GM19025 (cell line): ENCODE results near the gene DPP9.
"Not testable (repeated sequence)": the region's sequence is repeated elsewhere in the genome, so short reads cannot be mapped to it uniquely, and the experiment has no call there.

Source experiments
- ATAC-seq: cut with Tn5 transposase; IDR thresholded peaks from one replicate; pipeline ENCODE4 v1.9.1; 2021; ENCODE audit warnings: mild to moderate bottlenecking, low read depth, moderate library complexity; ENCODE audit not compliant: unreplicated experiment

The DPP9 gene

DNA sequence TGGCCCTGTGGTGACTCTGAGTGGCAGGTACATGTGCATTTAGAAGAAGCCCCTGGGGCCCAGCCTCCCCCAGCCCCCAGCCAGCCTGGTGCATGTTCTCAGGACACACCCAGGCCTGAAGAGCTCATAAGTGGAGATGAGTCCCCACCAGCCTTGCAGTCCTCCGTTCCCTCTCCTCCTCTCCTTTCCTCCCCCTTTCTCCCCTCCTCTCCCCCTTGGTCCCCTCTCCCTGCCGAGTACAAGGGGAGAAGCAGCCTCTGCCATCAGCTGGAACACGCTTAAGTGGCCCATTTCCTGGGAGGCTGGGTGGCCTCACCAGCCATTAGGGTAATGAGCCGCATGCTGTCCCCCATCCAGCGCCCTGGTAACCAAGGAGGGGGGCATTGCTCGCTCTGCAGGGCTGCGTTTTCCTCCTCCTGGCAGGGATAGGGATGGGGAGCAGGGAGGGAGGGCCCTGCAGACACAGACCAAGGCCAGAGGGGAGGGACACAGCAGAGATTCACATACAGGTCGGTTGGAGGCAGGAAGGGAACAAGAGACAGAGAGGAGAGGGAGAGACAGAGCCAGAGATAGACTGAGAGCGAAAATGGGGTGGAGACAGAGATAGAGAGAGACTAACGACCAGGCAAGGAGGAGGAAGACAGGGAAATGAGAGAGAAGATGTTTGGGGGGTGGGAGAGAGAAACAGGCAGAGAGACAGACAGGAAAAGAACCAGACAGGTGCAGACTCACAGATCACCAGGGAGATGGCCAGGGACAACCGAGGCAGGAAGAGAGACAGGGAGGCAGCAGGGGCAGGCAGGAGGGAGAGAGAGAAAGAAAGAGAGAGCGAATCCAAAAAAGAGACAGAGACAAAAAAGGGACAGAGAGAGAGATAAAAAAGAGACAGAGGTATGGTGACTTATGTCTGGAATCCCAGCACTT lies 19.3 kb upstream of the DPP9 start:
- no peak for ATAC-seq

DNA sequence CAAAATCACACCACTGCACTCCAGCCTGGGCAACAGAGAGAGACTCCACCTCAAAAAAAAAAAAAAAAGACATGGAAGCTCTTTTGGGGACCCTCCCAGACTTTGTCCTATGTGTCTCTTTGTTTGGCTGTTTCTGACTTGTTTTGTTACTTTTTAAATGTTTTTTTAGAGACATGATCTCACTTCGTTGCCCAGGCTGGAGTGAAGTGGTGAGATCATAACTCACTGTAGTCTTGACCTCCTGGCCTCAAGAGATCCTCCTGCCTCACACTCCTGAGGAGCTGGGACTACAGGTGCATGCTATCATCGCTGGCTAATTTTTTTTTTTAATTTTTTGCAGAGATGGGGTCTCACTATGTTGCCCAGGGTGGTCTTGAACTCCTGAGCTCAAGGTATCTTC lies 16.4 kb upstream of the DPP9 start:
- no peak for ATAC-seq

DNA sequence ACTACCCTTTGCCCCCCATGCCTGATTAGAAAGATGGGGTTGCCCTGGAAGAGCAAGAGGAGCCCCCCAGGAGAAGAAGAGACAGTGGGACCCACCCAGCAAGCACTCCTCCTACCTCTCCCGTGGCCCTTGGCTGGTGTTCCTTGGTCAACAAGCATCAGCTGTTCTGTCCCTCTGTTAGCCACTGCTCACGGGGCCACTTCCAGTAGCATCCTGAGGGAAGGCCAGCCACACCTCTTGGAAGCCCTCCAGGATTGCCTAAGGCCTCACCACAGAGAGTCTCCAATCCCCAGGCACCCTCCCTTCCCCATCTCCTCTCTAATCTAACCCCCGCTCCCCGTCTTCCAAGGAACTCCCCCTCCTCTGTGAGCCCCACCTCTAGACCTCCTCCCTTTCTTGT lies 15.1 kb upstream of the DPP9 start:
- ATAC-seq = no peak

DNA sequence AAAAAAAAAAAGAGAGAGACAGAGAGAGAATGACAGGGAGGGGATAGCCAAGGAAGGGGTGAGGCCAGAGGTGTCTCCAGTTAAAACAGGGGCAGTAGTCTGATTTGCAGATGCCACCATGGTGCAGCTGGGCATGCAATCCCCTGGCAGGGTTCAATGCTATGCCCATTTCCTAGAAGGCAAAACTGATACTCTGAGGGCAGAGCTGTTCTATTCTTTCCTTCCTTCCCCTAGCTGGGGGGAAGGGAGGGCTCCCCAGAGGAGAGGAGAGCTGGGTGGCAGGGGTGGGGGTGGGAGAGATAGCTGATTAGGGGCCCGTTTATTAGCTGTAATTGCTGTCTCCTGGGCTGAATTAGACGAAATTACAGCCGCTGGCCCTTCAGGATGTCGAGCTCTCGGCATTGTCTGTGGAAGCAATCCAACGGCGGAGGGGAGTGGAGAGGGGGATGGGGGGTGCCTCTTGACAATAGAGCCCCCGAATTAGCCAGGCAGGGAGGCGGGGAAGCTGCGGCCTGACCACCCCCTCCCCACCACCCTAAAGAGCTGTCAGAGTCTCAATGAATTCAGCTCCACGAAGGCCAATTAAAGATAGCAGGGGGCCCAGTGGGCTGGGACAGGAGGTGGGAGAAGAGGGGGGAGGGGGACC lies 14.4 kb upstream of the DPP9 start:
- ATAC-seq = no peak

DNA sequence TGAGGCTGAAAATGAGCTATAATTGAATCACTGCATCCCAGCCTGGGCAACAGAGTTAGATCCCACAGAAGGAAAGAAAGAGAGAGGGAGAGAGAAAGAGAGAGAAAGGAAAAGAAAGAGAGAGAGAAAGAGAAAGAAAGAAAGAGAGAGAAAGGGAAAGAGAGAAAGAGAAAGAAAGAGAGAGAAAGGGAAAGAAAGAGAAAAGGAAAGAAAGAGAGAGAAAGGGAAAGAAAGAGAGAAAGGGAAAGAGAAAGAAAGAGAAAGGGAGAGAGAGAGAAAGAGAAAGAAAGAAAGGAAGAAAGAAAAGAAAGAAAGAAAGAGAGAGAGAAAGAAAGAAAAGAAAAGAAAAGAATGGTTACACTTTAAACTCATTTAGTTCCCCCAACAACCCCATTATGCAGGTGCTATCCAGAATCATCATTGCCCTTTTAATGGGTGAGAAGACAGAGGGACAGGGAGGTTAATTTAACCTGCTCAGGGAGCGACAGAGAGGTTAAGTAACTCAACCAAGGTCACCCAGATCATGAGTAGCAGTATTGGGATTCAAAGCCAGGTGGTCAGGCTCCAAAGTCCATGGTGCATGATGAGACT lies 10.2 kb upstream of the DPP9 start:
- no peak for ATAC-seq

DNA sequence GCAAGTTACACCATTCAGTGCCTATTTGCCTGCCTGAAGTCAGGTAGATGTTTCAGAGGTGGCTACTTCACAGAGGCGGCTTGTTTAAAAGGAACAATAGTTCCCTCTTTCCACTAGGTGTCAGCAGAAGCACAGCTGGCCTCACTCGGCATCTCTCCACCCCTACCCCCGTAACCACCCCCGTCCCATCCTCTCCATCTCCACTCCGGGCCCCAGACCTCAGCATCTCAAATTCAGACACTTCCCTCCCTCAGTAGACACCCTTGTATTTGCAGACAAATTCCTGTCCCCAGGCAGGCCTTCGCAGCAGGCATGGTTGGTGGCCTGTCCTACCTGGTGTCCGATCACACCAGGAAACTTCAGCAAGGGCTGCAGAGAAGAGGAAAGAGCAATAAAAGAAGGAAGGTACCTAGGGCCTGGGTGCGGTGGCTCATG lies 9.1 kb upstream of the DPP9 start:
- ATAC-seq = no peak

DNA sequence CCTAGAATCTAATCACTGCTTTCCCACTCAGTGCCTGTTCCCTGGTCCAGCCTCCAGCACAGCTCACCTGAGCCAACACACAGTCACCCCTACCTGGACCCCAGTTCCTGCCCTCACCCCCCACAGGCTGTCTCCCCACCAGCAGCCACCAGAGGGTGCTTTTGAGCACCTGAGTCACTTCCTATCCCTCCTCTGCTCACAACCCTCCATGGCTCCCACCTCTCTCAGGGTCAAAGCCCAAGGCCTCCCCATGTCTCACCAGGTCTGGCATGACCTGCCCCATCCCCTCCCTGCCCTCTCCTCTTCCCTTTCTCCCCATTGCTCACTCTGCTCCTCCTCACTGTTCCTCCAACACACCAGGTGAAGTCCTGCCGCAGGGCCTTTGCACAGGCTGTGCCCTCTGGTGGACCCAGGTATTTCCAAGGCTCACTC lies 7.1 kb upstream of the DPP9 start:
- ATAC-seq = no peak

DNA sequence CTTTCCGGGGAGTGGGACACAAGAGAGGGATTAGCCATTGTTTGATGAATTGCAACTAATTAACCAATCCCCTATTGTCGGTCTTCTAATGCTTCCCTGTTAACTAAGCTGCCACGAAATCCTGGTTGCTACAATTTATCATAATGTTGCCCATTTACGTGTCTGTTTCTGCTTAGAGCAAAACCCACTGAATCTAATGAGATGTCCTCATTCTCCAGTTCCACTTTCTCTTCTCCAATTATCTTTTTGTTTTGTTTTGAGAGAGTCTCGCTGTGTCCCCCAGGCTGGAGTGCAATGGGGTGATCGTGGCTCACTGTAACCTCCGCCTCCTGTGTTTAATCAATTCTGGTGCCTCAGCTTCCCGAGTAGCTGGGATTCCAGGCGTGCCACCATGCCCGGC lies 5.2 kb upstream of the DPP9 start:
- ATAC-seq = no peak

DNA sequence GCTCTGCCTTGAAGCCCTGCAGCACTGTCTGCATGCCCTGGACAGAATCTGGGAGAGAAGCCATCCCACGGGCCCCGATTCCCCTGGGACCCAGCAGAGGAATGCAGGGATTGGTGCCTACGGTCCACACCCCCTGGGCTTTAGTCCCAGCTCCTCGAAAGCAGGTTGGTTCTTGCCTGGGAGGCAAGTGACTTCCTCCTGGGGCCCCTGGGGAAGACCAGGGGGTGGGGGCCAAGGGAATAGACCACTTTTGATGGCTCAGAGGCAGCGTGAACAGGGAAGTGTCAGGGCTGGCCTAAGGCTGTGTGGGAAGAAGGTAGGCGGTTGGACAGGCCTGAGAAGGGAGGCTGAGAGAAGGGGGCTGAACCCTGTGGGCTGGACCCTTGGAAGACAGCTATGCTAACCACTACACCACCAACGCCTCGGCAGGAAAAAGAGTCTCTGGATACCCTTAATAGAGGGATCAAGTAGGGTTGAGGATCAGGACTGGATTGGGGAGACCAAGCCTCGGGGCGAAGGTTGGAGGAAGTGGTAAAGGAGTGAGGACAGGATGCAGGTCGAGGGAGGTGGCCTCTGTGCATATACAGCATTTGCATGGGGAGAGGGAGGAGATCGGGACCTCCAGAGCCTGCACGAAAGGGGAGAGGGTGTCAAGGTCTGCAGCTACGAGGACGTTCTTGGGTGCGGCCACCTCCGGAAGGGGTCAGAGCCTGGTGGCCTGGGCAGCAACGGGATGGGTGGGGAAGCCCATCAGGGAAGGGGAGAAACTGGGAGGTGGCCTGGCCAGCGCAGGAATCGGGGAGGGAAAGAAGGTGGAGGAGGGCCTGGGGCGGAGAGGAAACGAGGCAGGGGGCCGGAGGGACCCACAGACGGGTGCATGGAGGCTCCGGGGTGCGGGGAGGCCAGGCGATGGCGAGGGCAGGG lies 709 bp downstream of the DPP9 start:
- no peak for ATAC-seq

DNA sequence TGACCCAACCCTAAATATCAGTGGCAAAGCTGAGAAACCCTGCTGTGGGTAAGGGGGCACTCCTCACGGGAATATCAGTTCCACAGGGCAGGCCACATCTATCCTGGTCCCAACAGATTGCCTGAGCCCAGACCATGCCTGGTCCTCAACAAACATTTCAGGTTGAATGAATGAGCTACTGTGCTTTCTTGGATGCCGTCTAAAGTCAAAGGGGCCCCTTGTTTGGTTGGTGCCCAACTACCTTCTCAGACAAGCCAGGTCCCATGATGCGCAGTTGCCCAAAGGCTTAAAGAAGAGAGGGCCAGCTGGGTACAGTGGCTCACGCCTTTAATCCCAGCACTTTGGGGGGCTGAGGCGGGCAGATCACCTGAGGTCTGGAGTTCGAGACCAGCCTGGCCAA lies 2.4 kb downstream of the DPP9 start:
- ATAC-seq = no peak

DNA sequence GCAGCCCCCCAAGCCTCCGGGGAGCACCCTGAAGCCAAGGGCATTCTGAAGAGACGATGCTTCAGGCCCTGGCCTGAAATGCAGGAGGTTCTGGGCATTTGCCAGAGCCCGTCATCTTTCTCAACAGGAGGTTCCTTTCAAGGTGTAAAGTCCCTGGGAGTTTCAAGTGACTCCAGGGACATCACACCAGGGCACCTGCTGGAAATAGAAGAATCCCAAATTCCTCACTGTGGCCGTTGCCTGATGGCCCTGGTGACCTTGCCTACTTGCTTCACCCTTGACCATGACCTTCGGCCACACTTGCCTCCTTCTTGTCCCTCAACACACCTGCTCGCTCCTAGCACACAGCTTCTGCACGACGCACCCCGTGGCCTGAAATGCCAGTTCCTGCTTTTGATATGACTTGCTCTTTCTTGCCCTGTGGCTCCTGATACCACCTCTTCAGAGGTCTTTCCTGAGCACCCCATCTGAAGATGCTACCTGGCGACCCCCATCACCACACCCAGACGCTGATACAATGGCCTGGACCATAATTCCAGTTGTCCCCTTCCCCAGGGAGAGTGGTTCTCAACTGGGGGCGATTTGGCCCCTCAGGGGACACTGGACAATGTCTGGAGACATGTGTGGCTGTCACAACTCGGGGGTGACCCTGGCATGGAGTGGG lies 3.5 kb downstream of the DPP9 start:
- ATAC-seq = no peak

DNA sequence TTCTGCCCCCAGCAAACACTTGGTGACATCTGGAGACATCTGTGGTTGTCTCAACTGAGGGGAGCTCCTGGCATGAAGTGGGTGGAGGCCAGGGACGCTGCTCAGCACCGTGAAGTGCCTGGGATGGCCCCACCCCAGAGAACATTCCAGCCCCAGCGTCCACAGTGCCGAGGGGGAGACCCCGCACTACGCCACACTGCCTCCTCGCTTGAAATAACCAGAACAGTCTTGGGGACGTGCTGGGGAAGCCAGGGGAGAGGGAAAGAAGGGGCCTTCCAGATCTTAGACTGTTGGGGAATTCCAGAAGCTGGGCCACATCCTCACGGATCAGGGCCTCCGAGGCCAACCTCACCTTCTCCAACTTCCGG lies 4.2 kb downstream of the DPP9 start:
- ATAC-seq = no peak

DNA sequence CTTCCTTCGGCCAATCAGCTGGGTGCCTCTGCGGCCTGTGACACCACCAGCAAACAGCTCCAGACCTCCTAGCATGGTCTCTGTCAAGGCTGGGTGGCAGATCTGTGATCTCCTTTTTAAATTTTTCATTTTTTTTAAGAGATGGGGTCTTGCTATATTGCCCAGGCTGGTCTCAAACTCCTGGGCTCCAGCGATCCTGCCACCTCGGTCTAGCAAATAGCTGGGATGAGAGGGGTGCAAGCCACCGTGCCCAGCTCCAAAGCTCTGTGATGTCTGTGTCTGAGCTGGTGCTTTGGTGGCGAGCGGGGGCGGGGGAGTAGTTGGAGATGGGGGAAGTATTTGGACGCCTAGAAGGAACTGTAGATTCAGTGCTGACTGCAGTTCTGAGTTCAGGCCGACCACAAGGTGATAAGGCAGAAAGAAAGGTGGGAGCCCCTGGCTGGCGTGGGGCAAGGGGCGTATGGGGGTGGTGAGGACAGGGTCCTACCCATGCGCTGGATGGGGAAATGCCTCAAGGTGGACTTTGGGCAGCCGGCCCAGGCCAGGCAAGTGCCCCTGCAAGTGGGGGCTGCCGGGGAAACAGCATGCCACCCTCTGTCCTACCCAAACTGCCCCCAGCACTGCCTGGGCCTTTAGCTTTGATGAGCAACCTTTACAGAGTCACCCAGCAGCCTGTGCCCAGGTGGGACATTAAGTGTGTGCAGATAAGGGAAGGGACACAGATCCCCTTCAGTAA lies 5.5 kb downstream of the DPP9 start:
- no peak for ATAC-seq

DNA sequence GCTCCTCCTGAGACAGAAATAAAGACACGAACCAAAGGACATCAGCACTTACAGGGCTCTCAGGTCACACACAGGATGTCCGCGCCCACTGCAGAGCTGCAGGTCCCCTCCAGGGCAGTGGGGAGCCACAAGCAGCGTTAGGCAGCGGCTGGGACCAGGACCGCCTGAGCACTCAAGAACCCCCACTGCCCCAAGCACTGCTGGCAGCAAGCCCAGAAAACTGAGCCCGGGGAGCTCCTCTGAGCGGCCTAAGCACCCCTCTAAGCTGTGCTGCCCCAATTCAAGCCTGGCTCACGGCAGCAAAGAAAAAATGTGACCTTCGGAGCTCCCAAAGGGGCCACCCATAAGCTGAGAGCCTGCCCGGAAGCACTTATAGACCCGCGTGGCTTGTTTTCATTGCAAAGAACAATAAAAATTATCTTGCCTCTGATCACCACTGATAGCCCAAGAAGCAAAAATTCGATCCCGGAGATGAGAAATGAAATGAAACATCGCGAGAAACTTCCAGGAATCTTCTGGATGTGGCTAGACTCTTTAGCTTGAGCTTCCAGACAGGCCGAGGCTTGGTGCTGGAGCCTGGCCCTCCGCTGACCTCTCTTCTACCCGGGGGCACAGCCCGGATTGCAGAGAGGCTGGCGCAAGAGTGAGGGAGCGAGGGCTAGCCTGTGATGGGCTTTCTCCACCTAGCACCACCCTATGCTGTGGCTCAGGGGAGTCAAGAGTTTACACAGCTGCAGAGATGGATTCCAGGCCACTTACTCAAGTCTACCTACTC lies 6.3 kb downstream of the DPP9 start:
- no peak for ATAC-seq

DNA sequence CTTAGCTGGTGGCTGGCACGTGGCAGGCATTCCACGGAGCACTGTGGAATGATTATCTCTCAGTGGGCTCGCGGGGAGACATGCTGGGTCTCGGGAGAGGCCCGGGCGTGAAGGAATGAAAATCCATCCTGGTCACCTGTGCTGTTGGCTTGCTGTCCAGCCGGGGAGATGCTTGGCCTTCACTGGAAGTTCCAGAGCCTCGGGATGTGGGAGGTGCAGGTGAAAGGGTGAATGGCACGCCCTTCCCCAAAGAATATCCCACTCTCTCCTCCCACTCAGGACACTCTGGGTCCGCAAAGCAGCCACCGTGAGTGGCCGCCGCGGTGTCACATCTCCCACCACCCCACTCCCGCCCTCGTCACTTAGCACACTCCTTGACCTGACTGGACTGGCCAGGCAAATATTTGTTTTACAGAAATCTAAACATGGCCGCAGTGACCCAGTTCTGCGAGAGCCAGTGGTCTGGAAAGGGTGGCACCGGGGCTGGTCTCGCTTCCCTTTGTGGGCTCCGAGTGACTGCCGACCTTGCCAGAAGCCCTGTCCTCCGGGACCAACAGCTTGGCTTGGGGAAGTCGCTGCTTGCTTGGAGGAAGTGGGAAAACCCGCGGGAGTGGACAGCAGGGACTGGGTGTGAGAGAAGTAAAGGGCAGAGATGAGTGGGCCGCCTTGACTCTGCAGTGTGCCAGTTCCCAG lies 8.0 kb downstream of the DPP9 start:
- no peak for ATAC-seq

DNA sequence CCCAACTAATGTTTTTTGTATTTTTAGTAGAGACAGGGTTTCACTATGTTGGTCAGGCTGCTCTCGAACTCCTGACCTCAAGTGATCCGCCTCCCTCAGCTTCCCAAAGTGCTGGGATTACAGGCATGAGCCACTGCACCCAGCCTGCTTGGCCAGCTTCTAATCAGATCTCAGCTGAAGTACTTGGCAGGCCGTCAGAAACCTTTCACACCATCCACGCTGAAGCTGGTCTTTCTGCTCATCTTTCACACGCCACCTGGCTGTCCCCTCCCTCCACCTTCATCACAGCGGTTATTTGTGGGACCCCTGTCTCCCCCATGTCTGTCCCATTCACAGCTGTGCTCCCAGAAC lies 8.5 kb downstream of the DPP9 start:
- ATAC-seq = not testable (repeated sequence)

DNA sequence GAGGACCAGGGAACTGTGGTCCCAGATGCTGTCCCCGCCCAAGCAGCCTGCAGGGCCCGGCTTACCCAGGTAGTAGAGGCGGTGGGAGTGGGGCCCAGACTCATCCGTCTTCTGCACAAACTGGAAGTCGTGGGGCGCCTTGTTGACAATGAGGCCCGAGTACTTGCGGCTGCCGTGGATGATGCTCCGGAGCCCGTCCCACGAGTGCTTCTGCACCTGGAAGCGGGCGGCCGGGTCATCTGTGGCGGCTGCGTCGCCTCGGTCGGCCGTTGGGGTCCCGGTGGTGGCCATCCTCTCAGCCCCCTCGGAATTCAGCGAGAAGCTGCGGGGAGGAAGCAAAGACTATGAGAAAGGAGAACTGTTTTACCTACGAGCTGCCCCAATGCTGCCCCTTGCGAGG lies 9.6 kb downstream of the DPP9 start:
- no peak for ATAC-seq

DNA sequence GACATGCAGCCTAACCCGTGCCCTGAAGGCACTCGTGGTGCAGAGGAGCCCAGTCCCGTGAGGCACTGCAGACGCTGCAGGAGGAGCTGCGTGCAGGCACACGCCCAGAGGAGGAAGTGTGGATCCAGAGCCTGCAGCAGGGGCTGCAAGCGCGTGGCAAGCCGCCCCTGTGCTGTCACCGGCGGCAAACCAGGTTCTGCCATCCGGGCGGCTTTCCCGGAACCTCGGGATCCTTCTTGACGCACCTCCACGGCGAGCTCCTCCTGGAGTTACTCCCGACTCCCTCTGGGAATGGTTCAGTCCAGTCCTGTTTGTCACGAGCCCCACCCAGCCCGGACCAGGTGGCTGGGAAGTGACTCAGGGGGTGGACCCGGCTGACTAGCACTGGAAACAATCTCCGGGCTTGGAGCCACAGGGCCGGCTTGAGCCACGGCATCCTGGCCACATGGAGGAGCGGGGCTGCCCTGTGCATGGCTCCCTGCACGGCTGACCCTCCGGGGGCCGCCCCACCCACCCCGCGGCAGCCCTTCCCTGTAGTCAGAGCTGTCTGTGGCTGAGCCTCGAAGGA lies 10.2 kb downstream of the DPP9 start:
- no peak for ATAC-seq
